GM19035 (cell line): ENCODE results near the gene GMPPB.

ENCODE experiments used
- ATAC-seq: cut with Tn5 transposase; IDR thresholded peaks from one replicate; pipeline ENCODE4 v1.9.1; 2021; ENCODE audit not compliant: unreplicated experiment

The GMPPB gene

DNA sequence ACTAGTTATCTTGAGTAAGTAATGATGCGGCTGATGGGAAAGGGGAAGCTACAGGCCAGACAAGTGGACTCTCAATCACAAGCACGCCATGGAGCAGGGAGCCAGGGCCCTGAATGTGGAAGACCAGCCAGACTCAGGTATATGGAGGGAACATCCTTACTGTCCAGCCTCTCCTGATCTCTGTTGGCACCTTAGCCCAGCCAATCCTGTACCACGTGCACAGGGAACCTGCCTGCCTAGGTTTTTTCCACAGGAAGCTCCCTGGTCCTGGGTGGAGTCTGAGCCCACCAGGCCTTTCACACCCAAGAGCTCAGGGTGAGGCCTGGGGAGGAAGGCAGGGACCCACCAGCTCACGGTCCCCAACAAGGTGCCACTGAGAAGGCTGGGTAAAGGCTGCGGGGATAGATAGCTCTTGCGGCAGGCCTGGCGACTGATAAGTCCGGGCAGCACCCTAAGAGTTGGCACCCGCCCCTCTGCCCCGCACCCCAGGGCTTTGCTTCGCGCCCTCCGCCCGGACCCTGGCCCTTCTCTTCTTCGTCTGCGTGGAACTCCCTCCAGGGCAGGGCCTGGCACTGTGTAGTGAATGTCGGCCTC, 50.5 kb downstream of the GMPPB start:
- ATAC-seq: peak; percentile 2

GRCh38 chr3:49671291-49672288, 52.2 kb downstream of the GMPPB start:
- no peak for ATAC-seq

GRCh38 chr3:49670940-49671290, 52.8 kb downstream of the GMPPB start:
- ATAC-seq: no peak
